ENCODE results near the gene KCTD11. TPM values are rescaled to one million over a fixed set of nuclear protein-coding genes. Genes with fewer than 3 reads are reported as not detected.

The KCTD11 gene
- total RNA-seq, 1 donor from 2014 or later, result 7.9 TPM

GRCh38 chr17:7384489-7385081, 32.6 kb downstream of the KCTD11 start:
- Mint-ChIP-seq H3K4me3 (no peak overlapping the region), H3K36me3 (ENCODE audit: low read depth) (no peaks in the 10 kb centered on the region), H3K4me1 (peaks cover 11% of the 10 kb centered on the region), H3K27ac (ENCODE audit: unreplicated experiment) (no peak overlapping the region), H3K9me3 (no peaks in the 10 kb centered on the region), H3K27me3 (ENCODE audit: low read depth) (peaks cover 54% of the 10 kb centered on the region)
- TF ChIP-seq, protein P1, sequence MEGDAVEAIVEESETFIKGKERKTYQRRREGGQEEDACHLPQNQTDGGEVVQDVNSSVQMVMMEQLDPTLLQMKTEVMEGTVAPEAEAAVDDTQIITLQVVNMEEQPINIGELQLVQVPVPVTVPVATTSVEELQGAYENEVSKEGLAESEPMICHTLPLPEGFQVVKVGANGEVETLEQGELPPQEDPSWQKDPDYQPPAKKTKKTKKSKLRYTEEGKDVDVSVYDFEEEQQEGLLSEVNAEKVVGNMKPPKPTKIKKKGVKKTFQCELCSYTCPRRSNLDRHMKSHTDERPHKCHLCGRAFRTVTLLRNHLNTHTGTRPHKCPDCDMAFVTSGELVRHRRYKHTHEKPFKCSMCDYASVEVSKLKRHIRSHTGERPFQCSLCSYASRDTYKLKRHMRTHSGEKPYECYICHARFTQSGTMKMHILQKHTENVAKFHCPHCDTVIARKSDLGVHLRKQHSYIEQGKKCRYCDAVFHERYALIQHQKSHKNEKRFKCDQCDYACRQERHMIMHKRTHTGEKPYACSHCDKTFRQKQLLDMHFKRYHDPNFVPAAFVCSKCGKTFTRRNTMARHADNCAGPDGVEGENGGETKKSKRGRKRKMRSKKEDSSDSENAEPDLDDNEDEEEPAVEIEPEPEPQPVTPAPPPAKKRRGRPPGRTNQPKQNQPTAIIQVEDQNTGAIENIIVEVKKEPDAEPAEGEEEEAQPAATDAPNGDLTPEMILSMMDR (conservative IDR thresholded peaks at IDR 0.05), result no peak
- no peak for DNase-seq (ENCODE audit: low read depth, low spot score)

DNA sequence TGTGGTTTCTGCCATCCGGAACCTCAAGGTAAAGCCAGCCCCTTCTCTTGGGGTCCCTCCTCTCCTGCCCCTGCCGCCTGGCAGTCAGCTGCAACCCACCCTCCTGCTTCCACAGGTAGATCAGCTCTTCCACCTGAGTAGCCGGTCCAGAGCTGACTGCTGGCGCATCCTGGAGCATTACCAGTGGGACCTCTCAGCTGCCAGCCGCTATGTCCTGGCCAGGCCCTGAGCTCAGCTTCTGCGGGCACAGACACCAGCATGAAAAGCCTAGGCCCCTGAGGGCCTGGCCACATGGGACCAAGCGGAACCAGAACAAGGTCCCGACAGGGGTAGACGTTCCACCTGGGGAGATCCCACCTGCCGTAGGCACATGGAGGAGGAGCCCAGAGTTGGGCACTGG, 36.9 kb downstream of the KCTD11 start:
- no peaks in the 10 kb centered on the region for H3K36me3 Mint-ChIP-seq (ENCODE audit: low read depth)
- no peak overlapping the region for H3K4me3 Mint-ChIP-seq
- H3K9me3 Mint-ChIP-seq, result no peaks in the 10 kb centered on the region
- TF ChIP-seq, protein P1 (conservative IDR thresholded peaks at IDR 0.05), result no peak
- no peaks in the 10 kb centered on the region for H3K4me1 Mint-ChIP-seq
- no peak for DNase-seq (ENCODE audit: low read depth, low spot score)
- H3K27me3 Mint-ChIP-seq (ENCODE audit: low read depth), result peaks cover 15% of the 10 kb centered on the region
- H3K27ac Mint-ChIP-seq (ENCODE audit: unreplicated experiment), result no peak overlapping the region

- Mint-ChIP-seq H3K4me3 (no peak overlapping the region), H3K27me3 (ENCODE audit: low read depth) (peaks cover 2% of the 10 kb centered on the region), H3K27ac (ENCODE audit: unreplicated experiment) (no peak overlapping the region), H3K36me3 (ENCODE audit: low read depth) (no peaks in the 10 kb centered on the region), H3K9me3 (no peaks in the 10 kb centered on the region), H3K4me1 (peaks cover 5% of the 10 kb centered on the region)
- DNase-seq (ENCODE audit: low read depth, low spot score), result no peak
- TF ChIP-seq, protein P1 (conservative IDR thresholded peaks at IDR 0.05), result no peak
These were observed 38.3 kb downstream of the KCTD11 start for GRCh38 chr17:7389924-7390910.

GRCh38 chr17:7391307-7391706, 39.3 kb downstream of the KCTD11 start:
- no peak for DNase-seq (ENCODE audit: low read depth, low spot score)
- no peak overlapping the region for H3K27ac Mint-ChIP-seq (ENCODE audit: unreplicated experiment)
- peak overlapping the region; percentile 84 for H3K4me3 Mint-ChIP-seq

More at GRCh38 chr17:7391307-7391706, 39.3 kb downstream of the KCTD11 start:
- TF ChIP-seq, protein P1 (conservative IDR thresholded peaks at IDR 0.05), result no peak
- Mint-ChIP-seq H3K36me3 (ENCODE audit: low read depth) (no peaks in the 10 kb centered on the region), H3K27me3 (ENCODE audit: low read depth) (no peaks in the 10 kb centered on the region), H3K9me3 (no peaks in the 10 kb centered on the region), H3K4me1 (peaks cover 10% of the 10 kb centered on the region)
